Right ventricle myocardium superior (tissue), 1 donor: ENCODE measurements around the gene NDST4. TPM values are rescaled to one million over a fixed set of nuclear protein-coding genes. Genes with fewer than 3 reads are reported as not detected.

Source experiments
- ATAC-seq: fragments of 200-7000 bp; cut with Tn5 transposase; one replicate; pipeline ENCODE4 v1.9.1; 2020; ENCODE audit warnings: mild to moderate bottlenecking; ENCODE audit not compliant: poor library complexity
- DNase-seq: peaks from one replicate; pipeline ENCODE4 v3.0.0-alpha.2; 2020
- intact Hi-C: fragments of 100-400 bp; cut with DNase I; formaldehyde crosslinking; loops from one replicate; pipeline ENCODE4 v1.11.2; 2022
- total RNA-seq: library from RNA; stranded (reverse); fragmentation: NEBNext Ultra II Directional; extraction: Animal tissue kit (Norgen Biotek cat#: 25700); gene quantifications from one replicate; pipeline ENCODE4 v1.2.1, GENCODE V29; 2021
- donor health status: DM: no; HTN: yes; CAD: no; lungs with severe emphysema.

NDST4 gene
- total RNA-seq, 1 donor from 2014 or later: not detected

DNA sequence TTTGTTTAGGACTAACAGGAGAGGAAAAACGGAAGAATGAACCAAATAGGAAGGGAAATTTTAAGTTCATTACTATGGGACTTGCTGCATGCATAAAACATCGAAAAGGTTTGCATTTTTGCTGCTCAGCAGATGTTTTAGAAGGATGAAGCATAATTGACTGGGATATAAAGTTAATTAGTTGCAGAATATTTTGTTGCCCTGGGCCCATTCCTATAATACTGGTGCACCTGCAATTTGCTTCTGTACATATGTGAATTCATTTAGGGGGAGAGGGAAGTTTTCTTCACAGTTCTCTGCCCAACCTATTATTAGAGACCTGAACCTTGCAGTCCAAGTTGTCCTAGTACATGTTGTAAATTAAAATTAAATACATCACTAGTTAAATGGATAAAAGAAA is 282.8 kb downstream of the NDST4 start:
- no peak for DNase-seq
- intact Hi-C loops: no loop called here
- ATAC-seq: no peak

DNA sequence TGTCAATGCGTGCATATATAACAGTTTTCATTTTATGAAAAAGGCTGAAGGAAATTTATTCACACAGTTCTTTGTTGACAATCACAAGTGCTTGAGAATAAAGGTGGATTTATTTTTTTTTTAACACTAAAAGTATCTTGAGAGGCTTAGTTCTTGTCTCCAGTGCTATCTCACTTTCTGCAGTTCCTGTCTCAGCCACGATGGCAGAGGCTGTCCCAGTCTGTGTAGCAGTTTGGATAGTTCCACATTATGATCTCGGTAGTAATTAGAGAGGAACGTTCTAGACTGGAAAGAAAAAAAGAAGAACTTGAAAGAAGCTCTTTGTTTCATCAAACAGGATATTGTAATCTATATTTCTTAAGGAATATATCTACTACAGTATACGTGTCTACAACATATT is 285.8 kb downstream of the NDST4 start:
- intact Hi-C loops: no loop called here
- DNase-seq (no peak), ATAC-seq (no peak)

DNA sequence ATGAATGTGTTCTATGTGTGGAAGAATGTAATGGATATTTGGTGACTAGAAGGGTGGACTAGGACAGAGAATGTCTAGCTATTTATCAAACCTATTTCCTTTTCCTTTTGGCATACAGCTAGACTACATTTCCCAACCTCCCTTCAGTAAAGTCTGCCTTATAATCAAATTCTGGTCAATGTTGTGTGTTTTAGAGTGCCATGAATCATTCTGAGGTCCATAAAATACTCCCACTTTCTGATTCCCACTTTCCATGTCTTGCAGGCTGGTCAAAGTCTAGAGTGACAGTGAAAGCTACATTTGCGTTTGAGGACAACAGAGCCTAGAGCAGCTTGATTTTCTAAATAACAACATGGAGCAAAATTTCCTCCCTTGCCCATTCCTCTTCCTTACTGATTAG is 297.7 kb downstream of the NDST4 start:
- intact Hi-C loops: no loop called here
- DNase-seq (no peak), ATAC-seq (no peak)

DNA sequence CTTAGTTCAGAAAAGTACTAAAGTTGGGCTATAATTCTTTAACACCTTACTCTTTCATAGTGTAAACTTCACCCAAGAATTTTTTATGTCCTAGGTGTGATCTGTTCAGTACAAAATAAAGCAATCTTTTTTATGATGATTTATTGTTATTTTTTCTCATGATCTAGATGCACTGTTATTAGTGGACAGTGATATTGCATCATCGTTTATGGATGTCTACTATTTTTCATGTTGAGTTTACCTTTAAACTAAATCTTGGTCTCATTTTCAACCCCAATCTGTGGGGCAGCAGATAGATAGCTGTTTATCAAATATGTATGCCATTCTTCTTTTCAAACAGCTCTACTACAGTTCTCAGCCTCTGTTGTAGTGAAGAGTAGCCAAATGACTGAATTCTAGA is 299.5 kb downstream of the NDST4 start:
- DNase-seq: no peak
- ATAC-seq: no peak
- intact Hi-C loops: no loop called here

DNA sequence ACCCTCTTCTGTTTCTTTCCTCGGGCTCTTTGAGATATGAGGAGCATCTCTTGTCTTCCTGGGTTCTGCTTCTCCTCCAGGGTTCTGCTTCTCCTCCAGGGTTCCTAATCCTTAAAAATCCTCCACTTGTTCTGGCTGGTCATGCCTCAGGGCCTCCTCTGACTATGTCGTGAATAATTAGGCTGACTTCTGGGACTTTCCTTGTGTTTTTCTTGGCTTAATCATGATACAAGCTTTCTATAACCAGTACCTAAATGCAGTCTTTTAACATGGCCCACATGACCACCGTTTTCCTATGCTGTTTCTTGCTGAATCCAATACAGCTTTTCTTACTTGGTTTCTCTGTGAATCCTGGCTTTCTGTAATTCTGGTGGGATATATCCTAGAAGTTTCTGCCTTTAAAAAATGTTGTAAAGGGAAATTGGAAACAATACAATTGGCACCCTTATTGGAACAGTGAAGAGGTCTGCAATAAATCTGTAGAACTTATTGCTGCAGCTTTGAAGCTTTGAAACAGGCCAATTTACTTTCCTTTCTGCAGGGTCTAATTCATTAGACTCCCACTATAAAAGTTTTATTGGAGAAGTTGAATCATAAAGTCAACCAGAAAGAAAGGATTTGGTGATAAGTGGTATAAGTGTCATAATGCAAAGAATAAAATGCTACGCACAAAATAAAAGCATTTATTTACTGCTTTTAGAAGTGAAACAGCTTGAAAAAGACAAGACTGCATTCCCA is 301.7 kb downstream of the NDST4 start:
- intact Hi-C loops: no loop called here
- ATAC-seq (no peak), DNase-seq (no peak)

DNA sequence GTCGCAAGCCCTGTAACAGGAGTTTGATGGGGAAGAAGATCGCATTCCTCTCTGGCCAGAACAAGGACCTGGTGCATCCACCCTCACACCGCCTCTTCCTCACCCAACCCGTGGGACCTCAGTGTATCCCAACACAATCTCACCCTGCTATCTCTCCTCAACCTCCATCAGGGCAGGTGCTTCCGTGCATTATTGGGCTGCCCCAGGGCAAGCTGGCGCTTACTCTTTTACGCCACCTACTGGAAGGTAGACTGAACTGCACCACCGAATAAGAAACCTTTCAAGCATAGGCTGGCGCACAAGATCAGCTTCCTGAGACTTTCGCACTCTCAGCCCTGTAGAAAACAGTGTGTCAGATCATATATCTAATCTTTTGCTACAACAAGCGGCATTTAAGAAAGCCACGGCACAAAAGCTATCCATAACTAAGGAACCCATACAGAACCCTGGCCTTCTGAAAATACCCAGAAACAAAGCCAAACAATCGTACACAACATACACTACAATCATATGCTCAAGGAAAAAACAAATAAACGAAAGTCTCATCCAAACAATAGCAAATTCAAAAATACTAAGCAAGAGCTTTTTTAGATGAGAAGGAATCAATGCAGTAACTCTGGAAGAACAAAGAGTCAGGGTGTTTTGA is 305.5 kb downstream of the NDST4 start:
- DNase-seq (peak; percentile 31), ATAC-seq (no peak)
- intact Hi-C loops: no loop called here

DNA sequence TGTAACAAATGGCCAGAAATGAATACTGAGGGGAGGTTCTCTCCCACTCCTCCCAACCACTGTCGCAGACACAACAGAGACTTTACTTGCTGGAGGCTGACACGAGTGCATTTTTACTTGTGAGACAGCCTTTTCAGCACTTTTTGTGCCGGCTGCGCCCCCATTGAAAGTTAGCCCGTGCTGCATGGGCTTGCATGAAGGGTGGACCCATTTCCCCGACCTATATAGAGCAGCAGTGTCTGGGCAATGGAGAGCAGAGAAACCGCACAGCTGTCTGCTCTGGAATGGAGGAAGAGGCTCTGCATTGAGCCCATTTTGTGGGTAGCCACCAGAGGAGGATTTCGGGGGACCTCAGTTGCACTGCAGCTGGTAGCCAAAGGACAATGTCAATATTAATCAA is 306.1 kb downstream of the NDST4 start:
- intact Hi-C loops: no loop called here
- DNase-seq (peak; percentile 30), ATAC-seq (no peak)

DNA sequence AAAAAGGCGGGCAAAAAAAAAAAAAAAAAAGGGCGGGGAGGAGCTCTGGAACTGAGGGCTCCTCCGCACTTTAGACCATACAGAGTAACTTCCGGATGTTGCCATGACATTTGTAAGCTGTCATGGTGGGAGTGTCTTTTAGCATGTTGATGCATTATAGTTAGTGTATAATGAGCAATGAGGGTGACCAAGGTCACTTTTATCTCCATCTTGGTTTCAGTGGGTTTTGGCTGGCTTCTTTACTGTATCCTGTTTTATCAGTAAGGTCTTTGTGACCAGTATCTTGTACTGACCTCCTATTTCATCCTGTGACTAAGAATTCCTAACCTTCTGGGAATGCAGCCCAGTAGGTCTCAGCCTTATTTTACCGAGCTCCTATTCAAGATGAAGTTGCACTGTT is 321.4 kb downstream of the NDST4 start:
- no peak for ATAC-seq
- no peak for DNase-seq
- intact Hi-C loops: no loop called here

DNA sequence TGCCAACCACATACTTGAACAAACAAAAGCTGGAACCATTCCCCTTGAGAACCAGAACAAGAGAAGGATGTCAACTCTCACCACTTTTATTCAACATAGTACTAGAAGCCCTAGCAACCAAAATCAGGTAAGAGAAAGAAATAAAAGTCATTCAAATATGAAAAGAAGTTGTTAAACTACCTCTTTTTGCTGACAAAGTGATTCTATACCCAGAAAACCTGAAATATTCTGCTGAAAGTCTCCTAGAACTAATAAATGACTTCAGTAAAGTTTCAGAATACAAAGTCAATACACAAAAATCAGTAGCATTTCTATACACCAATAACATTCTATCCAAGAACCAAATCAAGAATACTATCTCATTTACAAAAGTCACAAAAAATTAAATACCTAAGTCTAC is 327.9 kb downstream of the NDST4 start:
- intact Hi-C loops: no loop called here
- DNase-seq: no peak
- no peak for ATAC-seq

DNA sequence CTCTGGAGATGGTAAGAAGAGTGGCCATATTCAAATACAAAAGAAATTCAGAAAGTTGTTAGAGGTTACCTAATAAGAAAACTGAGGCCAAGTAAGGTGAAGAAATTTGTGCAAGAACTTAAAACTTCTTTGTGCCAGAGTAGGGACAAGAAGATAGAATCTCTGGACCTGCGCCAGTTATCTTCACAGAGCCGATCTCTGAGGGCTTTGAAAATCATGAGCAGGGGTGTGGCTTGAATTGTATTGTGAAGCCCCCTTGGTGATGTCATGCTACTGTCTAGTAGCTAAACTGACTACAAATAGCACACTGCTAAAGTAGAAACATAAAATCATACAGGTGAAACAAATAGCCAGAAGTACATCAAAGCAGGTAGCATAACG is 330.2 kb downstream of the NDST4 start:
- DNase-seq (no peak), ATAC-seq (no peak)
- intact Hi-C loops: no loop called here

DNA sequence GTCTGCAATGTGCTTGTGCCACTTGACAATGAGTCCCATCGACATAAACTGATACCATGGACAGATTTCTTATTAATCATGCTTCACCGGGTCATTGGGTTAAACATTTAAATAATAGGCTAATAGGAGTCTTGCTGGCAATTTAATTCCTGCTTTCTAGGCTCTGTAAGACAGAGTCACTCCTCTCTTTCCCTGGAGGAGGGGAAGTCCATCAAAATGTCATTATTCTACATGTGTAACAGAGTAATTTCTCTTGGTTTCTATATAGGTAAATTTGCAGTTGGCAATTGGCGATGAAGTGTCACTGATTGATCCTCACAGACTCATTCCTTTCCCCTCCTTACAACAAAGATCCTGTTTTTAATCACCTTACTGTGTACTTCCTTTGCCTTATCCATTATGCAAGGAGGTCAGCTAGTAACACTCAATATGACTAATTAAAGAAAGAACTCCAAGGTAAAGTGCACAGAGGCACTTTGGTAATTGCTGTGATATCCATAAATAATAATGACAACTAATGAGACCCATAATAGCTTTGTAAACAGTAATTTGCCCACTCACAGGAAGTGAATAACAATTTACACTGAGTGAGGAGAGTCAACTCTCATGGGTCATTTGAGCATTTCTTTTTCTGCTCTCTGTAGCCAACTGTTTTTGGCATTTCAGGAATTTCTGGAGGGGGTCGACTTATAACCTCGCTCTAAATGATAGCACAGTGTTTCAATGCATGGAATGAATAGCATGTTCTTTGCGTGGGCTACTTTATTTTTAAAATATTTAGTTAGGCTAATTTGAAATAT is 330.8 kb downstream of the NDST4 start:
- ATAC-seq (no peak), DNase-seq (no peak)
- intact Hi-C loops: no loop called here

DNA sequence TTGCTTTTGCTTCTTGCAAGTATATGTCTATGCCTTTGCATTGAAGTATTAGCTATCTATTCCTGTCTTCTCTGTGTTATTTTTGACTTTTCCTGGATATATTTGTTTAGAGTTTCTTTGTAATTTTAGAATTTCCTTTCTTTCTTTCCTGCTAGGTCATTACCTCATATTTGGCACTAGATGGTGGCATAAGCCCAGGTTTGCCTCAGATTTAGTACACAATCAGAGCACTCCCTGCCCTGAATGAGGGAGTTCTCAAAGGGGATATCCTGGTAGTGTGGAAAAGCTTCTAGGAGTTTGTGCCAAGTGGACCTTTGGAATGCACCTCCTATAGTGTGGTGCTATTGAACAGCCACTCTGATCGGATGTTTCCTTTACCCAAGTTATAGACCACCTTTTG is 333.2 kb downstream of the NDST4 start:
- intact Hi-C loops: no loop called here
- DNase-seq (no peak), ATAC-seq (no peak)
